ENCODE results near the gene C11orf68.

The C11orf68 gene

DNA sequence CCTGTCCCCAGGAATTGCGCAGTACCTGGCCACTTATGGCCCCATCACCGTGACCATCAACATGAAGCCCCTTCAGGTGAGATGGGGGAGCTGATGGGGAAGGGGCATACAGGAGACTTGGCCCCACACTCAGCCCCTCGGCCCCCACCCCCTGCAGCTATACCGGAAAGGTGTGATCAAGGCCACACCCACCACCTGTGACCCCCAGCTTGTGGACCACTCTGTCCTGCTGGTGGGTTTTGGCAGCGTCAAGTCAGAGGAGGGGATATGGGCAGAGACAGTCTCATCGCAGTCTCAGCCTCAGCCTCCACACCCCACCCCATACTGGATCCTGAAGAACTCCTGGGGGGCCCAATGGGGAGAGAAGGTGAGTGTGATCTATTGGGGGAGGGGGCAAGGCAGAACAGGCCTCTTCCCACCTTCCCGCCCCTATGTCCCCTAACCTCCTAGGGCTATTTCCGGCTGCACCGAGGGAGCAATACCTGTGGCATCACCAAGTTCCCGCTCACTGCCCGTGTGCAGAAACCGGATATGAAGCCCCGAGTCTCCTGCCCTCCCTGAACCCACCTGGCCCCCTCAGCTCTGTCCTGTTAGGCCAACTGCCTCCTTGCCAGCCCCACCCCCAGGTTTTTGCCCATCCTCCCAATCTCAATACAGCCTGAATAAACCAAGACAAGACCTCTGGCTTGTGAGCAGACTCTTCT lies 35.7 kb downstream of the C11orf68 start:
- H3K27me3 ChIP-seq (ENCODE audit: insufficient read depth, low read length), result no peaks in the 10 kb centered on the region
- peaks cover 26% of the 10 kb centered on the region for H3K4me1 ChIP-seq (ENCODE audit: control insufficient read depth, insufficient read depth, low read length, unreplicated experiment)
- peaks cover 18% of the 10 kb centered on the region for H3K79me2 ChIP-seq (ENCODE audit: control insufficient read depth, insufficient read depth, low read length, unreplicated experiment)
- no peak overlapping the region for H3K27ac ChIP-seq (ENCODE audit: low read depth, low read length)
- H2AFZ ChIP-seq (ENCODE audit: low read length, unreplicated experiment), result no peak overlapping the region
- H3K4me3 ChIP-seq (ENCODE audit: low read depth, low read length), result no peak overlapping the region
- peaks cover 12% of the 10 kb centered on the region; the same call in 1 of the 2 replicates for H3K36me3 ChIP-seq (ENCODE audit: insufficient read depth, low read length)

DNA sequence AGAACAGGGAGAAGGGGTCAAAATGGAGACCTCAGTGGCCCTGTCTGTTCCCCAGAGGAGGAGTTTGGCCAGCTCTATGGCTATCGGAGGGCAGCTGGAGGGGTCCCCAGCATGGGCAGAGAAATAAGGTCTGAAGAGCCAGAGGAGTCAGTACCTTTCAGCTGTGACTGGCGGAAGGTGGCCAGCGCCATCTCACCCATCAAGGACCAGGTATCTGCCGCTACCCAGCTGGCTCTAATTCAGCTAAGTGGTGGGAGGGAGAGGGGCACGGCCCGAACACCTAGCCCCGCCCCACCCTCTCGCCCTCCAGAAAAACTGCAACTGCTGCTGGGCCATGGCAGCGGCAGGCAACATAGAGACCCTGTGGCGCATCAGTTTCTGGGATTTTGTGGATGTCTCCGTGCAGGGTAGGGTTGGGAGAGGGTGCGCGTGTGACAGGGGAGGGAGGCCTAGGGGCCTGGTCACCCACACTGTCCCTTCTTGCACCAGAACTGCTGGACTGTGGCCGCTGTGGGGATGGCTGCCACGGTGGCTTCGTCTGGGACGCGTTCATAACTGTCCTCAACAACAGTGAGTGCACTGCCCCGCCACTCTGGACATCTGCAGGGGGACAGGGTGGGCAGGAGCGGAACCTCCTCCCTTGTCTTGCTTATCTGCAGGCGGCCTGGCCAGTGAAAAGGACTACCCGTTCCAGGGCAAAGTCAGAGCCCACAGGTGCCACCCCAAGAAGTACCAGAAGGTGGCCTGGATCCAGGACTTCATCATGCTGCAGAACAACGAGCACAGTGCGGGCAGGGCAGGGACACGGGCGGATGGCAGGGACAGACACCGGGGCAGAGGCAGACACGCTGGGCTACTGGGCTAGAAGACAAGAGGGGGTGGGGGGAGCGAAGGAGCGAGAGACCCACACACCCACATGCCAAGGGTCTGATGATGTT lies 36.5 kb downstream of the C11orf68 start:
- Histone ChIP-seq H3K4me3 (ENCODE audit: low read depth, low read length) (no peak overlapping the region), H3K27ac (ENCODE audit: low read depth, low read length) (no peak overlapping the region), H3K4me1 (ENCODE audit: control insufficient read depth, insufficient read depth, low read length, unreplicated experiment) (peaks cover 26% of the 10 kb centered on the region), H2AFZ (ENCODE audit: low read length, unreplicated experiment) (no peak overlapping the region), H3K79me2 (ENCODE audit: control insufficient read depth, insufficient read depth, low read length, unreplicated experiment) (peaks cover 15% of the 10 kb centered on the region), H3K36me3 (ENCODE audit: insufficient read depth, low read length) (peaks cover 12% of the 10 kb centered on the region; the same call in 1 of the 2 replicates), H3K27me3 (ENCODE audit: insufficient read depth, low read length) (no peaks in the 10 kb centered on the region)

DNA sequence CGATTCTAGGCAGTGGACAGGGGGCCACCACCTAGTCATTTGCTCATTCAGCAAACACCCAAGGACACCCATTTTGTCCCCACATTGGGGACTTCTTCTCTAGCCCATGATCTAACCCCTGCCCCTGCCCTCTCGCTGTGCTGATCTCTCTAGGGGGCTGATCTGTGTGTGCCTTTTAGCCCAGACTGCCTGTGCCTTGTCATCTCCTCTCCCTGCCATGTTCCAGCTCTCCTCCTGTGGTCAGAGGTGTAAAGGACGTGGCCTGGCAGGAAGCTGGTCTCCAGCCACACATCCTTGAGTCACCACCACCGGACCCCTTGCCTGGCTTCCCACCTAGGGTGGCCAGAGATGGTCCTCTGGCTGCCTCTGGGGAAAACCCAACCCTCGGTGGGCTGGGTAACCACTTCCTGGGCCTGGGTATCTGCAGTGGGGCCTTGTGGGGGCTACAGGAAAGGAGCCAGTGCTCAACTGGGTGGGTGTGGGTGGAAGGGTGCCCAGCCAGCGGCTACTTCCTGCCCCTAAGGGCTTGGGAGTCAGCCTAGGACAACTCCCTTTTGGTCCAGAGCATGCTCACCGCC lies 37.9 kb downstream of the C11orf68 start:
- no peaks in the 10 kb centered on the region for H3K27me3 ChIP-seq (ENCODE audit: insufficient read depth, low read length)
- peaks cover 12% of the 10 kb centered on the region; the same call in 1 of the 2 replicates for H3K36me3 ChIP-seq (ENCODE audit: insufficient read depth, low read length)
- H3K27ac ChIP-seq (ENCODE audit: low read depth, low read length), result no peak overlapping the region
- H2AFZ ChIP-seq (ENCODE audit: low read length, unreplicated experiment), result no peak overlapping the region
- peaks cover 8% of the 10 kb centered on the region for H3K79me2 ChIP-seq (ENCODE audit: control insufficient read depth, insufficient read depth, low read length, unreplicated experiment)
- H3K4me1 ChIP-seq (ENCODE audit: control insufficient read depth, insufficient read depth, low read length, unreplicated experiment), result peaks cover 18% of the 10 kb centered on the region
- H3K4me3 ChIP-seq (ENCODE audit: low read depth, low read length), result no peak overlapping the region

DNA sequence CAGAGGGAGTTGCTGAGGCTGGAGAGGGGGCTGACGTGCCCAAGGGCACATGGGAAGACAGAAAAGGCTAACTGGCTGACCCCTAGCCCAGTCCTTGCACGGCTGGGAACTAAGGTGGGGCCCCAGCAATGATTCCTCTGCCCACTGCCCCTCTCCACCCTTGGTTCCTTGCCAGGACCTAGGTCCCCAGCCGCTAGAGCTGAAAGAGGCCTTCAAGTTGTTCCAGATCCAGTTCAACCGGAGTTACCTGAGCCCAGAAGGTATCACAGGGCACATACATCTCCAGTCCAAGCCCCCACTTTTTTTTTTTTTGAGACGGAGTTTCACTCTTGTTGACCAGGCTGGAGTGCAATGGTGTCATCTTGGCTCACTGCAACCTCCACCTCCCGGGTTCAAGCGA lies 38.8 kb downstream of the C11orf68 start:
- Histone ChIP-seq H2AFZ (ENCODE audit: low read length, unreplicated experiment) (no peak overlapping the region), H3K27ac (ENCODE audit: low read depth, low read length) (no peak overlapping the region), H3K27me3 (ENCODE audit: insufficient read depth, low read length) (no peaks in the 10 kb centered on the region), H3K4me1 (ENCODE audit: control insufficient read depth, insufficient read depth, low read length, unreplicated experiment) (peaks cover 12% of the 10 kb centered on the region), H3K79me2 (ENCODE audit: control insufficient read depth, insufficient read depth, low read length, unreplicated experiment) (peaks cover 4% of the 10 kb centered on the region), H3K4me3 (ENCODE audit: low read depth, low read length) (no peak overlapping the region), H3K36me3 (ENCODE audit: insufficient read depth, low read length) (peaks cover 12% of the 10 kb centered on the region; the same call in 1 of the 2 replicates)

DNA sequence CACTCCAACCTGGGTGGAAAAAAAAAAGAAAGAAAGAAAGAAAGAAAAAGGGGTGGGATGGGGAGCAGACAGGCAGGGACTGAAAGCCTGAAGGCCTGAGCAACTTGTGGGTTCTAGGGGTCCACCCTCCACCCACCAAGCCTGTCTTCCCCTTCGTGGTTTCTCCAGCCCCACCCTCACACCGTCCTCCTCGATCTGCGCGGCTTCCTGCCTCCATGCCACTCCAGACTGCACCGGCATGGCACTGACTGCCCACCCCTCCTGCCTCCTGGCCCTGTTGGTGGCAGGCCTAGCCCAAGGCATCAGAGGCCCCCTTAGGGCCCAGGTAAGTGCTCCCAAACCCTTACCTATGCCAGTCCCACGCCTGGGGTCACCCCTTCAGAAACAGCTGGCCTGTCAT lies 39.2 kb downstream of the C11orf68 start, which contains the start of gene CTSW:
TSS of gene CTSW (plus strand) at position 221 of the 400 bp plus-strand sequence. CDS start at position 239, 18 bp downstream.
- H3K36me3 ChIP-seq (ENCODE audit: insufficient read depth, low read length), result peaks cover 12% of the 10 kb centered on the region; the same call in 1 of the 2 replicates
- H3K79me2 ChIP-seq (ENCODE audit: control insufficient read depth, insufficient read depth, low read length, unreplicated experiment), result peaks cover 3% of the 10 kb centered on the region
- peaks cover 8% of the 10 kb centered on the region for H3K4me1 ChIP-seq (ENCODE audit: control insufficient read depth, insufficient read depth, low read length, unreplicated experiment)
- H3K4me3 ChIP-seq (ENCODE audit: low read depth, low read length), result no peak within 1 kb of the TSS
- no peak within 1 kb of the TSS for H2AFZ ChIP-seq (ENCODE audit: low read length, unreplicated experiment)
- no peaks in the 10 kb centered on the region for H3K27me3 ChIP-seq (ENCODE audit: insufficient read depth, low read length)
- no peak within 1 kb of the TSS for H3K27ac ChIP-seq (ENCODE audit: low read depth, low read length)

DNA sequence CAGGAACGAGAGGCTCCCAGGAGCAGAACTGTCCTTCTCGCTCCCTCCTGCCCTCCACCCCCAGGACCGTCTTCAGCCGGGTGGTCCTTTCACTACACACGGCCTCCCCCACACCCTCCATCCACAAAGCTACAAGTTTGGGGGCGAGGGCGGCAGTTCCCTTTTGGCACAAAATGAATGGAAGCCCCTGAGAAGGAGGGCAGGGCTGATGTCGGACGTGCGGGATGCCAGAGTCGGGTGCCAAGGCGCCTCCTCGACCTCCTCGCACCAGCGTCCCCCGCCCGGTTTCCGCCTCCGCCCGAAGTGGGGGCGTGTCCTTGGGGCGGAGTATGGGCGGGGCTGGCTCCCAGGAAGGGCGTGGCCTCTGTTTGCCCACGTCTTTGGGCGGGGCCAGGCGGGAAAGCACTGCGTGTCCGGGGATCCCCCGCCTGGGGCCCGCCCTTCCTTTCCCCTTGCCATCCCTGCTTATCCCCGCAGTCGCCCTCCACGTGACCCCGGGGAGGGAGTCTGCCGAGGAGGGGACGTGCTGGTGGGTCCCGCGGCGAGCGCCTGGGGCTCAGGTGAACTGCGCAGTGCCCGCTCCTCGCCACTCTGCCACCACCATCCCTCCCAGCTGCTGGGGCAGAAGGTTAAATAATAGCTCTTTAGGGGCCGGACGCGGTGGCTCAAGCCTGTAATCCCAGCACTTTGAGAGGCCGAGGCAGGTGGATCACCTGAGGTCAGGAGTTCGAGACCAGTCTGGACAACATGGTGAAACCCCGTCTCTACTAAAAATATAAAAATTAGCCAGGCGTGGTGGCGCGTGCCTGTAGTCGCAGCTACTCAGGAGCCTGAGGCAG lies 45.3 kb downstream of the C11orf68 start:
- peak overlapping the region; percentile 73 for H3K4me3 ChIP-seq (ENCODE audit: low read depth, low read length)
- H2AFZ ChIP-seq (ENCODE audit: low read length, unreplicated experiment), result no peak overlapping the region
- H3K27ac ChIP-seq (ENCODE audit: low read depth, low read length), result peak overlapping the region; percentile 40
- no peaks in the 10 kb centered on the region for H3K36me3 ChIP-seq (ENCODE audit: insufficient read depth, low read length)
- H3K27me3 ChIP-seq (ENCODE audit: insufficient read depth, low read length), result no peaks in the 10 kb centered on the region
- peaks cover 17% of the 10 kb centered on the region for H3K79me2 ChIP-seq (ENCODE audit: control insufficient read depth, insufficient read depth, low read length, unreplicated experiment)
- peaks cover 27% of the 10 kb centered on the region for H3K4me1 ChIP-seq (ENCODE audit: control insufficient read depth, insufficient read depth, low read length, unreplicated experiment)

DNA sequence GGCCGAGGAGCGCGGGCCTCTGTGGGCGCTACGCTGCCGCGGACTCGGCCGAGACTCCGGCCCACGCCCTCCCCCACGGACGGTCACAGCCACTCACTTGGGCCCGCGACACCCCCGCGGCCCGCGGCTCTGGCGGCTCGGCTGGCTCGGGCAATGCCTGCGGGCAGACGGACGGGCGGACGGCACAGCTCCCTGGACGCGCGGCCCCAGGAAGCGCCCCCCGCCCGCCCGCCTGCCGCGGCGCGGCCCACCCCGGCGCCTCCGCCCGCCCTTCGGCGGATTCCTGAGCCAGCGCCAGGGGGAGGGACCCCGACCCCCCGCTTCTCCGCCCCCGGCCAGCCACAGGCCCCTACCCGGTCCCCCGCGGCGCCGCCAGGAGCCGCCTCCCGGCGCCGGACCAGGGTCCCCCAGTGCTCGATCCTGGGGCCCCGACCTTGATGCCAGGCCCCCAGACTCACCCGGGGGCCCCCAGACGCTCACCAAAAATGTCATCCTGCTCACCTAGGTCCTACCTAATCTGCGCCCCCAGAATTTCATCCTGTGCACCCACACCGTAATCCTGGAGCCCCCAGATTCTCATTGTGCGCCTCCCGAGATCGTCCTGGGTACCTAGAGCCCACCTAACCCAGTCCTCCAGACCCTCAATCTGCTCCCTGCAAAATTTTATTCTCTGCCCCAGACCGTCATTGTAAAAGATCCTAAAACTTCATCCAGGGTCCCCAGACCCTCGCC lies 46.1 kb downstream of the C11orf68 start, which contains the start of gene EFEMP2:
TSS of gene EFEMP2 (minus strand) at position 215 of the 732 bp plus-strand sequence. CDS start 446 bp downstream, outside the sequence.
- Histone ChIP-seq H3K4me1 (ENCODE audit: control insufficient read depth, insufficient read depth, low read length, unreplicated experiment) (peaks cover 27% of the 10 kb centered on the region), H3K27me3 (ENCODE audit: insufficient read depth, low read length) (no peaks in the 10 kb centered on the region), H2AFZ (ENCODE audit: low read length, unreplicated experiment) (peak within 1 kb of the TSS; percentile 13), H3K4me3 (ENCODE audit: low read depth, low read length) (peak within 1 kb of the TSS; percentile 73), H3K79me2 (ENCODE audit: control insufficient read depth, insufficient read depth, low read length, unreplicated experiment) (peaks cover 17% of the 10 kb centered on the region), H3K27ac (ENCODE audit: low read depth, low read length) (peak within 1 kb of the TSS; percentile 40), H3K36me3 (ENCODE audit: insufficient read depth, low read length) (peaks cover 6% of the 10 kb centered on the region; the same call in 1 of the 2 replicates)

DNA sequence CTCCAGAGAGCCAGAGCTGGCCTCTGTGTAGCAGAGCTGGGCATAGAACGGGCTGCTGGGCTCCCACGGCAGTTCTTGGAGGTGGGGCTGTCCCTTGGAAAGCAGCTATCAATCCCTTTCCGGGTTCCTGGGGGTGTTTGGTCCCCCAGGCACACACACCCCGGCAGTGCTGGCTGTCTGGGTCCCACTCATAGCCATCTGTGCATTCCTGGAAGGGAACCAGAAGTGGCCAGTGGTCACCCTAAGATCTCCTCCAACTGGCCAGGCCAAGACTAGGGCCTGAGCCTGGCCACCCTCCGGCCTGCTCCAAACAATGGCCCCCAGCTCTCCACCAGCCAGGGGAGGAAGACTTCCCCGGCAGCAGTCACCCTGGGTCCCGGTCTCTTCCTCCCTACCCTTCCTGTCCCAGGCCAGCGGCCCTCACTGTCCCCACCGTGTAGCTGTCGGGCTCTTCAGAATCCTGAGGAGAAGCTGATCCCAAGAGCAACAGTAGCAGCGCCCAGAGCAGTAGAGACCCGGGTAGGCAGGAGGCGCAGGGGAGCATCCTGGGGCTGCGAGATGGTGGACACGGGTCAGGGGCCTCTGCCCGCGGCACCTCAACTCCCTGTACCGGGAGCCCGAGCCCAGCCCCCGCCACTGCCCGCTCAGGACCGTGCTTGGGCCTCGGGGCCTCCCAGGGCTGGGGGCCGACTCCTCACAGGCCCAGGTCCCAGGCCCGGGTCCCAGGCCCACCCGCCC lies 46.9 kb downstream of the C11orf68 start:
- Histone ChIP-seq H3K36me3 (ENCODE audit: insufficient read depth, low read length) (peaks cover 13% of the 10 kb centered on the region; the same call in 1 of the 2 replicates), H3K4me3 (ENCODE audit: low read depth, low read length) (peak overlapping the region; percentile 73), H3K79me2 (ENCODE audit: control insufficient read depth, insufficient read depth, low read length, unreplicated experiment) (peaks cover 17% of the 10 kb centered on the region), H3K27ac (ENCODE audit: low read depth, low read length) (peak overlapping the region; percentile 40), H3K4me1 (ENCODE audit: control insufficient read depth, insufficient read depth, low read length, unreplicated experiment) (peaks cover 27% of the 10 kb centered on the region), H2AFZ (ENCODE audit: low read length, unreplicated experiment) (peak overlapping the region; percentile 13), H3K27me3 (ENCODE audit: insufficient read depth, low read length) (no peaks in the 10 kb centered on the region)

Measured in ACC112 (cell line).